Islet precursor cell (in vitro differentiated cells): ENCODE data around the gene DHRS7B.
A peak's percentile ranks its signal among the peaks of the same experiment; 100 is the strongest.
"Not testable (repeated sequence)": the region's sequence is repeated elsewhere in the genome, so short reads cannot be mapped to it uniquely, and the experiment has no call there.

ENCODE experiments used
- DNase-seq: peaks from one replicate; pipeline ENCODE4 v3.0.0-alpha.2; 2018

Gene DHRS7B

GRCh38 chr17:21212826-21213637, 86.3 kb downstream of the DHRS7B start:
- DNase-seq: no peak

- no peak for DNase-seq
Observed at GRCh38 chr17:21213638-21214014, 86.9 kb downstream of the DHRS7B start.

GRCh38 chr17:21214015-21214776, 87.4 kb downstream of the DHRS7B start, which contains the start of gene TMEM11:
TSS of gene TMEM11 (minus strand) at chr17:21214161. CDS start at chr17:21214152, 9 bp downstream.
- peak; percentile 99 for DNase-seq

- no peak for DNase-seq
Observed at GRCh38 chr17:21214777-21215541, 88.2 kb downstream of the DHRS7B start.

GRCh38 chr17:21215935-21216334, 89.2 kb downstream of the DHRS7B start:
- peak; percentile 78 for DNase-seq

- no peak for DNase-seq
Observed at GRCh38 chr17:21217346-21217745, 90.6 kb downstream of the DHRS7B start.

- DNase-seq: no peak
Observed at GRCh38 chr17:21218101-21218500, 91.3 kb downstream of the DHRS7B start.

- no peak for DNase-seq
Observed at GRCh38 chr17:21218831-21219380, 92.1 kb downstream of the DHRS7B start.

- DNase-seq: no peak
Observed at GRCh38 chr17:21223086-21223485, 96.3 kb downstream of the DHRS7B start.

- DNase-seq: not testable (repeated sequence)
Observed at GRCh38 chr17:21227277-21227676, 100.5 kb downstream of the DHRS7B start.

- no peak for DNase-seq
Observed at GRCh38 chr17:21228111-21228510, 101.3 kb downstream of the DHRS7B start.

- no peak for DNase-seq
Observed at GRCh38 chr17:21228845-21229244, 102.1 kb downstream of the DHRS7B start.

GRCh38 chr17:21231533-21231932, 104.8 kb downstream of the DHRS7B start:
- DNase-seq: no peak

- no peak for DNase-seq
Observed at GRCh38 chr17:21232033-21232749, 105.4 kb downstream of the DHRS7B start.

GRCh38 chr17:21233581-21234347, 107.0 kb downstream of the DHRS7B start:
- no peak for DNase-seq

GRCh38 chr17:21235921-21236320, 109.2 kb downstream of the DHRS7B start:
- DNase-seq: no peak

- peak; percentile 89 for DNase-seq
Observed at GRCh38 chr17:21239680-21240368, 113.1 kb downstream of the DHRS7B start.

GRCh38 chr17:21240369-21241055, 113.7 kb downstream of the DHRS7B start:
- DNase-seq: no peak
